IMR-90 (cell line): ENCODE results near the gene CFAP251. TPM values are rescaled to one million over a fixed set of nuclear protein-coding genes. Genes with fewer than 3 reads are reported as not detected.
A peak's percentile ranks its signal among the peaks of the same experiment; 100 is the strongest.

Source experiments
- ATAC-seq: fragments of 200-7000 bp; cut with Tn5 transposase; 2 replicates; pipeline ENCODE4 v1.9.1; 2020; ENCODE audit warnings: low read depth, mild to moderate bottlenecking, moderate library complexity
- BruUV-seq: library from RNA; stranded (reverse); fragments of 400-500 nt; replicated peaks from 2 replicates; lab custom pipeline; 2021; lab: Mats Ljungman, UMichigan
- CTCF ChIA-PET: fragments of 300-600 bp; formaldehyde crosslinking; extraction: SDS; loops from one replicate; lab custom pipeline; 2021; ENCODE audit warnings: antibody characterized with exemption; lab: Yijun Ruan, JAX
- POLR2A ChIA-PET: fragments of 300-600 bp; sonication (Branson Sonifier 250); formaldehyde crosslinking; loops from one replicate; lab custom pipeline; 2022; ENCODE audit warnings: antibody characterized with exemption; ENCODE audit not compliant: unreplicated experiment; lab: Charles Lee
- DNase-seq: peaks from one replicate; pipeline ENCODE4 v3.0.0; 2013
- H2AFZ ChIP-seq: replicated peaks from 2 replicates; pipeline ENCODE3; 2013; ENCODE audit warnings: low read length, mild to moderate bottlenecking; ENCODE audit not compliant: poor library complexity
- H2AK5ac ChIP-seq: 2 replicates; pipeline ENCODE4 v1.6.1; 2013; ENCODE audit warnings: low read depth, low read length, inconsistent platforms
- H2AK9ac ChIP-seq: replicated peaks from 2 replicates; pipeline ENCODE3; 2013; ENCODE audit warnings: mild to moderate bottlenecking, low read depth, low read length, moderate library complexity; ENCODE audit not compliant: poor library complexity
- H2BK120ac ChIP-seq: 2 replicates; pipeline ENCODE4 v1.6.1; 2013; ENCODE audit warnings: low read depth, low read length, inconsistent platforms
- H2BK15ac ChIP-seq: 3 replicates; pipeline ENCODE4 v1.6.1; 2013; ENCODE audit warnings: low read depth, low read length, inconsistent platforms
- H2BK20ac ChIP-seq: 2 replicates; pipeline ENCODE4 v1.6.1; 2013; ENCODE audit warnings: low read depth, mild to moderate bottlenecking, inconsistent platforms, low read length, moderate library complexity
- H2BK5ac ChIP-seq: 2 replicates; pipeline ENCODE4 v1.6.1; 2013; ENCODE audit warnings: mild to moderate bottlenecking, low read depth, low read length, inconsistent platforms; ENCODE audit not compliant: poor library complexity, severe bottlenecking
- H3K14ac ChIP-seq: replicated peaks from 2 replicates; pipeline ENCODE4 v1.6.1; 2013; ENCODE audit warnings: low read depth, low read length, inconsistent platforms
- H3K18ac ChIP-seq: 2 replicates; pipeline ENCODE4 v1.6.1; 2013; ENCODE audit warnings: low read depth, low read length, control low read depth
- H3K23ac ChIP-seq: 2 replicates; pipeline ENCODE4 v1.6.1; 2013; ENCODE audit warnings: low read depth, low read length, inconsistent platforms
- H3K27ac ChIP-seq: 2 replicates; pipeline ENCODE4 v1.5.1; 2013; ENCODE audit warnings: mild to moderate bottlenecking, control low read depth, low read length; ENCODE audit not compliant: insufficient read depth
- H3K27me3 ChIP-seq: 2 replicates; pipeline ENCODE4 v1.6.1; 2013; ENCODE audit warnings: low read length; ENCODE audit not compliant: control insufficient read depth, insufficient read depth
- H3K36me3 ChIP-seq: 2 replicates; pipeline ENCODE4 v1.6.1; 2013; ENCODE audit warnings: low read length, mixed read lengths; ENCODE audit not compliant: control insufficient read depth, insufficient read depth
- H3K4ac ChIP-seq: 2 replicates; pipeline ENCODE4 v1.6.1; 2013; ENCODE audit warnings: low read depth, low read length, inconsistent platforms
- H3K4me1 ChIP-seq: 2 replicates; pipeline ENCODE4 v1.6.1; 2013; ENCODE audit warnings: low read length, mixed read lengths; ENCODE audit not compliant: control insufficient read depth, insufficient read depth
- H3K4me2 ChIP-seq: 2 replicates; pipeline ENCODE4 v1.6.1; 2013; ENCODE audit warnings: low read depth, mild to moderate bottlenecking, control low read depth, low read length, moderate library complexity
- H3K4me3 ChIP-seq: 2 replicates; pipeline ENCODE4 v1.5.1; 2013; ENCODE audit warnings: low read depth, mild to moderate bottlenecking, control low read depth, low read length, moderate library complexity; ENCODE audit not compliant: insufficient read depth
- H3K56ac ChIP-seq: 2 replicates; pipeline ENCODE4 v1.6.1; 2013; ENCODE audit warnings: low read length, inconsistent platforms; ENCODE audit not compliant: insufficient read depth; ENCODE audit errors: extremely low read depth
- H3K79me1 ChIP-seq, 2 experiments: 2 replicates each; pipeline ENCODE4 v1.6.1; 2013; ENCODE audit warnings: low read length in 2 of 2, inconsistent platforms in 1 of 2, low read depth in 1 of 2
- H3K9ac ChIP-seq: 2 replicates; pipeline ENCODE4 v1.6.1; 2013; ENCODE audit warnings: low read depth, low read length, control low read depth
- H3K9me1 ChIP-seq: 2 replicates; pipeline ENCODE4 v1.6.1; 2013; ENCODE audit warnings: low read length, inconsistent platforms; ENCODE audit not compliant: insufficient read depth
- H3K9me3 ChIP-seq: 2 replicates; pipeline ENCODE4 v1.6.1; 2013; ENCODE audit warnings: low read length; ENCODE audit not compliant: control insufficient read depth, insufficient read depth
- H4K20me1 ChIP-seq: 2 replicates; pipeline ENCODE4 v1.6.1; 2013; ENCODE audit warnings: low read length, inconsistent platforms; ENCODE audit not compliant: insufficient read depth
- H4K5ac ChIP-seq: 2 replicates; pipeline ENCODE4 v1.6.1; 2013; ENCODE audit warnings: mild to moderate bottlenecking, low read depth, low read length, control low read depth
- H4K8ac ChIP-seq, 2 experiments: 2 replicates each; pipeline ENCODE4 v1.6.1; 2013; ENCODE audit warnings: low read depth in 2 of 2, low read length in 2 of 2, control low read depth in 1 of 2, inconsistent platforms in 1 of 2
- H4K91ac ChIP-seq: 2 replicates; pipeline ENCODE4 v1.6.1; 2013; ENCODE audit warnings: low read depth, low read length, inconsistent platforms; ENCODE audit not compliant: insufficient read depth
- BHLHE40 ChIP-seq: fragments of 150-350 bp; IDR thresholded peaks from 2 replicates; pipeline ENCODE4 v1.6.1; 2016; ENCODE audit warnings: mild to moderate bottlenecking, low read depth, low read length
- CHD1 ChIP-seq: IDR thresholded peaks from 2 replicates; pipeline ENCODE4 v1.6.1; 2012; ENCODE audit warnings: low read depth, low read length, improper control_type of control experiment
- CTCF ChIP-seq: conservative IDR thresholded peaks from 2 replicates; pipeline ENCODE4 v1.5.1; 2012; ENCODE audit warnings: mild to moderate bottlenecking, low read depth, low read length, improper control_type of control experiment
- ELK1 ChIP-seq: fragments of 150-350 bp; IDR thresholded peaks from 2 replicates; pipeline ENCODE4 v1.6.1; 2016; ENCODE audit warnings: low read depth, mild to moderate bottlenecking, low read length, moderate library complexity, borderline replicate concordance
- MAFK ChIP-seq: IDR thresholded peaks from 2 replicates; pipeline ENCODE4 v1.6.1; 2012; ENCODE audit warnings: low read depth, low read length, improper control_type of control experiment
- MAZ ChIP-seq: IDR thresholded peaks from 2 replicates; pipeline ENCODE4 v1.6.1; 2012; ENCODE audit warnings: low read depth, mild to moderate bottlenecking, low read length, improper control_type of control experiment, moderate library complexity, borderline replicate concordance
- MXI1 ChIP-seq: IDR thresholded peaks from 2 replicates; pipeline ENCODE4 v1.6.1; 2012; ENCODE audit warnings: low read depth, mild to moderate bottlenecking, low read length, moderate library complexity, borderline replicate concordance
- NFE2L2 ChIP-seq: fragments of 150-350 bp; IDR thresholded peaks from 2 replicates; pipeline ENCODE4 v1.6.1; 2016; ENCODE audit warnings: low read depth, mild to moderate bottlenecking, low read length
- POLR2A ChIP-seq: IDR thresholded peaks from 2 replicates; pipeline ENCODE4 v1.6.1; 2012; ENCODE audit warnings: mild to moderate bottlenecking, low read depth, low read length
- RAD21 ChIP-seq: IDR thresholded peaks from 2 replicates; pipeline ENCODE4 v1.6.1; 2012; ENCODE audit warnings: low read length, improper control_type of control experiment
- RFX5 ChIP-seq: IDR thresholded peaks from 2 replicates; pipeline ENCODE4 v1.8.0; 2012; ENCODE audit warnings: low read depth, mild to moderate bottlenecking, low read length, moderate library complexity
- SMC3 ChIP-seq: fragments of 150-350 bp; IDR thresholded peaks from 2 replicates; pipeline ENCODE4 v1.6.1; 2016; ENCODE audit warnings: low read depth, mild to moderate bottlenecking, antibody characterized with exemption, low read length, moderate library complexity
- USF2 ChIP-seq: fragments of 150-350 bp; IDR thresholded peaks from 2 replicates; pipeline ENCODE4 v1.6.1; 2017; ENCODE audit warnings: mild to moderate bottlenecking, antibody characterized with exemption, low read length, low read depth
- WGBS, 2 experiments: methylation state at CpG; one replicate each; pipeline versions ENCODE4 v1.1.5 to v1.1.7; 2013; ENCODE audit warnings: missing lambda C conversion rate in 2 of 2; ENCODE audit not compliant: insufficient read length in 1 of 2; ENCODE audit errors: extremely low coverage in 2 of 2; 5-methylcytosine and 5-hydroxymethylcytosine counted together
- dilution Hi-C: fragments of 300-500 bp; cut with HindIII; formaldehyde crosslinking; loops from one replicate; pipeline ENCODE4 v1.14.3; 2018; ENCODE audit warnings: low sequenced_read_pairs; ENCODE audit not compliant: unreplicated experiment
- in situ Hi-C: fragments of 300-500 bp; cut with MboI; formaldehyde crosslinking; loops from 3 replicates; pipeline ENCODE4 v1.14.3; 2019; ENCODE audit warnings: low sequenced_read_pairs, inconsistent platforms, mixed read lengths
- intact Hi-C: fragments of 100-400 bp; cut with micrococcal nuclease; formaldehyde crosslinking; loops from 2 replicates; pipeline ENCODE4 v1.10.0; 2022
- polyA plus RNA-seq, 3 experiments: library from polyadenylated mRNA; depleted of rRNA; stranded (reverse); fragments of >200 nt; gene quantifications; 2 replicates each; pipeline ENCODE4 v1.2.3, GENCODE V29; 2012; ENCODE audit warnings: low replicate concordance in 1 of 3
- total RNA-seq: library from RNA; depleted of rRNA; stranded (reverse); fragments of >200 nt; gene quantifications from 2 replicates; pipeline ENCODE4 v1.2.3, GENCODE V29; 2012

Gene CFAP251
- total and polyA plus RNA-seq, 2 of the 4 experiments (the other 2 are of a cell fraction) = 7.8 to 9.1 TPM

GRCh38 chr12:121996050-121996944 lies 77.9 kb downstream of the CFAP251 start:
- ChIA-PET CTCF (no interaction called here), POLR2A (interaction anchor here (0.6 to 0.7 kb wide), 2 partner anchors 21 to 27 kb away, joined by 3 read pairs; no protein-coding TSS in a partner anchor)
- DNase-seq = peak; percentile 39
- 0 out of 2 replicates have a peak overlapping the region, but pooled peaks have one; percentile 36 for H4K91ac ChIP-seq
- peak overlapping the region; percentile 21; the same call in 1 of the 2 replicates for H4K5ac ChIP-seq
- peak overlapping the region; percentile 92; the same call in 2 of the 3 replicates for H2BK15ac ChIP-seq
- H3K27ac ChIP-seq = 0 out of 2 replicates have a peak overlapping the region, but pooled peaks have one; percentile 3
- peak overlapping the region; percentile 49 for H3K23ac ChIP-seq
- peaks cover 10% of the 10 kb centered on the region for H3K4me1 ChIP-seq
- H3K56ac ChIP-seq = no peak overlapping the region
- H2AK5ac ChIP-seq = no peak overlapping the region
- H3K4me3 ChIP-seq = no peak overlapping the region
- H2BK5ac ChIP-seq = peak overlapping the region; percentile 22
- H4K8ac ChIP-seq = peak overlapping the region in 1 of 2 experiments; percentile 49; a peak in 1 of 4 replicates
- no peaks in the 10 kb centered on the region for H4K20me1 ChIP-seq
- H2AFZ ChIP-seq = peak overlapping the region; percentile 69
- dilution Hi-C loops (no loop called here), intact Hi-C loops (no loop called here), in situ Hi-C loops (no loop called here)
- no peaks in the 10 kb centered on the region for H3K36me3 ChIP-seq
- ATAC-seq = peak; percentile 46
- H3K9me1 ChIP-seq = peaks cover 6% of the 10 kb centered on the region
- H3K79me1 ChIP-seq = no peaks in the 10 kb centered on the region
- no peaks in the 10 kb centered on the region for H3K9me3 ChIP-seq
- H2BK120ac ChIP-seq = peak overlapping the region; percentile 56; the same call in 1 of the 2 replicates
- peak overlapping the region; percentile 1 for H3K4me2 ChIP-seq
- no CpG with 5 or more reads among the region's 9 CpGs for WGBS, 2 experiments
- H2BK20ac ChIP-seq = peak overlapping the region; percentile 73
- peak overlapping the region; percentile 27; the same call in 1 of the 2 replicates for H3K18ac ChIP-seq
- H3K27me3 ChIP-seq = no peaks in the 10 kb centered on the region
- H3K4ac ChIP-seq = peak overlapping the region; percentile 59
- H3K9ac ChIP-seq = no peak overlapping the region
- no peak overlapping the region for H2AK9ac ChIP-seq
- H3K14ac ChIP-seq = peak overlapping the region; percentile 57
- BruUV-seq = no TSS peak
- no peak for TF ChIP-seq CTCF
- no peak for TF ChIP-seq ELK1
- no peak for TF ChIP-seq MXI1
- no peak for TF ChIP-seq RFX5
- no peak for TF ChIP-seq RAD21
- TF ChIP-seq USF2 = no peak
- TF ChIP-seq MAZ = no peak
- TF ChIP-seq POLR2A = no peak
- TF ChIP-seq SMC3 = no peak
- TF ChIP-seq CHD1 = no peak
- TF ChIP-seq NFE2L2 = no peak
- no peak for TF ChIP-seq MAFK
- no peak for TF ChIP-seq BHLHE40
